Measurements from ENCODE around the gene KCNG4.
"Not testable (repeated sequence)": the region's sequence is repeated elsewhere in the genome, so short reads cannot be mapped to it uniquely, and the experiment has no call there.

KCNG4 gene

DNA sequence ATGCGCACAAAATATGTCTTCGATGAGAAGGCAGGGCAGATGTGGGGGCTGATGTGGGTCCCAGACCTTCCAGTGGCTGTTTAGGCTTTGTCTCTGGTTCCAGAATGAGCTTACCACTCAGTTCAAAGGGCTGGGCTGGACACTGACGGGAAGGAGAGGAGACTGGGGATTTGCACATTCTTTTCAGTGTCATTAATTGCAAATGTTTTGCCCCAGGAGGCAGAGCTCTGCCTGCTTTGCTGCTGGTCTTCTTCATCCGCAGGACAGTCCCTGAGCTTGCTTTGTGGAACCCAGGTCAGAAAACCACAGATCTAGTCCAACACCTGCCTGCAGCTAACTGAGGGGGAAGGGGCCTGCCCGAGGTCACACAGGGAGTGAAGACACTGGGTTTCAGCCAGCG is 20.9 kb downstream of the KCNG4 start:
- TF ChIP-seq, protein P1, sequence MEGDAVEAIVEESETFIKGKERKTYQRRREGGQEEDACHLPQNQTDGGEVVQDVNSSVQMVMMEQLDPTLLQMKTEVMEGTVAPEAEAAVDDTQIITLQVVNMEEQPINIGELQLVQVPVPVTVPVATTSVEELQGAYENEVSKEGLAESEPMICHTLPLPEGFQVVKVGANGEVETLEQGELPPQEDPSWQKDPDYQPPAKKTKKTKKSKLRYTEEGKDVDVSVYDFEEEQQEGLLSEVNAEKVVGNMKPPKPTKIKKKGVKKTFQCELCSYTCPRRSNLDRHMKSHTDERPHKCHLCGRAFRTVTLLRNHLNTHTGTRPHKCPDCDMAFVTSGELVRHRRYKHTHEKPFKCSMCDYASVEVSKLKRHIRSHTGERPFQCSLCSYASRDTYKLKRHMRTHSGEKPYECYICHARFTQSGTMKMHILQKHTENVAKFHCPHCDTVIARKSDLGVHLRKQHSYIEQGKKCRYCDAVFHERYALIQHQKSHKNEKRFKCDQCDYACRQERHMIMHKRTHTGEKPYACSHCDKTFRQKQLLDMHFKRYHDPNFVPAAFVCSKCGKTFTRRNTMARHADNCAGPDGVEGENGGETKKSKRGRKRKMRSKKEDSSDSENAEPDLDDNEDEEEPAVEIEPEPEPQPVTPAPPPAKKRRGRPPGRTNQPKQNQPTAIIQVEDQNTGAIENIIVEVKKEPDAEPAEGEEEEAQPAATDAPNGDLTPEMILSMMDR (IDR thresholded peaks at IDR 0.05; ENCODE audit: low read depth, low read length), result no peak
- no peak overlapping the region for H3K4me3 ChIP-seq (ENCODE audit: low read depth, low read length)

DNA sequence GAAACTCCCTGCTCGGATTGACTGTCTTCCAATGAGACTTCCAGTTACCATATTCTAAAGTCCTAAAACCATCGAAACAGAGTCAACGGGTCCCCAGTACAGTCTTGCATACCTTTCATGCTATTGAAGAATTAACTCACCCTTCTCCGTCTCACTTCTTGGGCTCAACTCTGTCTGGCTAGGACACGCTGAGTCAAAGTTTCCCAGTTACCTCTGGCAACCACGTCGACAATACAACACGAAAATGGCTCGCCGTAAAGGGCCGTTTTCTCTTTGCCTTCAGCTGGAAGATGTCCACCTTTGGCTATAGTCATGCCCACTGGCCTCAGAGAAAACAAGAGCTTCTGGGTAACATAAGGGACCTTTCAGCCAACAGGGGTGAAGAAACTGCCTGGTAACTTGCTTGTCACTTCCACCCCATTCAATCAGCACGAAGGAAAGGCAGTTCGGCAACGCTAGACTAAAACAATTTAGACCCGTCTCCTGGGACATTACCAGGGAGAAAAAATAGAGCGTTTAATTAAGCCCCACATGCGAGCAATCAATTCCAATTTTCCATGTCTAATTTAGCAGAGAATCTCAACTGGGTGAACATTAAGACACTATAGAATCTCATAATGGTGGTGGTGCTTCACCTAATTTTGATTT is 21.5 kb downstream of the KCNG4 start:
- TF ChIP-seq, protein P1 (IDR thresholded peaks at IDR 0.05; ENCODE audit: low read depth, low read length), result no peak
- no peak overlapping the region for H3K4me3 ChIP-seq (ENCODE audit: low read depth, low read length)

DNA sequence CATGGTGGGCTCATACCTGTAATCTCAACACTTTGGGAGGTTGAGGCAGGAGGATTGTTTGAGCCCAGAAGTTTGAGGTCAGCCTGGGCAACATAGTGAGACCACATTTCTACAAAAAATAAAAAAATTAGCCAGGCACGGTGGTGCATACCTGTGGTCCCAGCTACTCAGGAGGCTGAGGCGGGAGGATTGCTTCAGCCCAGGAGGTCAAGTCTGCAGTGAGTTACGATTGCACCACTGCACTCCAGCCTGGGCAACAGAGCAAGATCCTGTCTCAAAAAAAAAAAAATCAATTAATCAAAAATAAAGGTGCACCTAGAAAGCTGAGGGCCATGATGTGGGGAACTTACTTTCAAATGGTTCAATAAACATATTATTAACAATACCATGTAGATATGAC is 23.7 kb downstream of the KCNG4 start:
- H3K4me3 ChIP-seq (ENCODE audit: low read depth, low read length), result not testable (repeated sequence)

DNA sequence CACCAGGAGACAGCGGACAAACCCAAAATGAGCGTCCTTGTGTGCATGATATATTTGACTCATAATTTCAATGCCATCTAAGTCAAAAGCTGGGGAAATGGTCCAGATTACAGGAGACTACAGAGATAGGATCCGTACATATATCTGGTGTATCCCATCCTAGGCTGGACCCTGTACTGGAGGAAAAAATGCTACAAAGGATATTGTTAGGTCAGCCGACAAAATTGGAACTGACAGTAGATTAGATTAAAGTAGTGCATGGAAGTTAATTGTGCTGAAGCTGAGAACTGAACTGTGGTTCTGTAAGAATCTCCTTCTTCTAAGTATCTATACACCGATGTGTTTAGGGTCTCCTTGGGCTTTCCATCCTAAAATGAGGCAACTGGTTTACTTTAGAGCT is 24.3 kb downstream of the KCNG4 start:
- TF ChIP-seq, protein P1 (IDR thresholded peaks at IDR 0.05; ENCODE audit: low read depth, low read length), result no peak
- H3K4me3 ChIP-seq (ENCODE audit: low read depth, low read length), result no peak overlapping the region

DNA sequence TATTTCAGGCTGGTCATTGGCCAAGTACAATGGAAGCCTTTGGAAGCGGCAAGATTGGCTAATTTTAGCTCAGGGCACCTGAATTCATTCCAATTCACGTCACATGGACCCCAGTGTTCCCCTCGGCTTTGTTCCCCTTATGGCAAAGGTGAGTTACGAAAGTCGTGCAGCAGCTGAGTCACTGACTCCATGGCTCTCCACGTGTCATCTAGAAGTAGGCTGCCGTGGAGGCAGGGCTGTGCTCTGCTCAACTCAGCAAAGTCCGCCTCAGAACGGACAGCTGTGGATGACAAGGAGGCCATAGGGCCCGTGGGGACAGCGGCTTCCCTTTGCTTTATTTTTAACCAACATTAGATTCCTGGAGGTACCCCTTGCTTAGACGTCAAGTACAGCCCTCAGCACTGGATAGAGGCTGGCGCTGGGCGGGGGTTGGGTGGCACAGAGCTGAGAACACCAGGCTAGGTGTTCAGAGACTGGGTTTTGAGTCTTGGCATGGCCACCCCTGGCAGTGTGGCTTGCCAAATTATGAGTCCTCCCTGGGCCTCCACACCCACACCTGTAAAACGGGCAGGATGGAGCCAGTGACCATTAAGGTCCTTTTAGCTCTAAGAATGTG is 25.3 kb downstream of the KCNG4 start:
- H3K4me3 ChIP-seq (ENCODE audit: low read depth, low read length), result no peak overlapping the region
- TF ChIP-seq, protein P1 (IDR thresholded peaks at IDR 0.05; ENCODE audit: low read depth, low read length), result no peak

DNA sequence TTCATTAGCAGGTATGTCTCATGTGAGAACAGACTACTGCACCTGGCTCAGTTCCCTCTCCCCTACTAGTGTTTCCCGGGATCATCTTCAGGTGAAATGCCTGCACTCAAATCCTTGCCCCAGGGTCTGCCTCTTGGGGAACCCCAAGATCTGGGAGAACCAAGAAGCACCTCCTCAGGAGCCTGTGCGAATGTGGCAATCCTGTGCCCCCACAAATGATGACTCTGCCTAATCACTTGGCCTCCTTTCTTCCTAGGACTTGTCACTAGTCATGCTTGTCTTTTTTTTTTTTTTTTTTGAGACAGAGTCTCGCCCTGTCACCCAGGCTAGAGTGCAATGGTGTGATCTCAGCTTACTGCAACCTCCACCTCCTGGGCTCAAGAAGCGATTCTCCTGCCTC is 27.2 kb downstream of the KCNG4 start:
- no peak overlapping the region for H3K4me3 ChIP-seq (ENCODE audit: low read depth, low read length)
- TF ChIP-seq, protein P1 (IDR thresholded peaks at IDR 0.05; ENCODE audit: low read depth, low read length), result no peak

DNA sequence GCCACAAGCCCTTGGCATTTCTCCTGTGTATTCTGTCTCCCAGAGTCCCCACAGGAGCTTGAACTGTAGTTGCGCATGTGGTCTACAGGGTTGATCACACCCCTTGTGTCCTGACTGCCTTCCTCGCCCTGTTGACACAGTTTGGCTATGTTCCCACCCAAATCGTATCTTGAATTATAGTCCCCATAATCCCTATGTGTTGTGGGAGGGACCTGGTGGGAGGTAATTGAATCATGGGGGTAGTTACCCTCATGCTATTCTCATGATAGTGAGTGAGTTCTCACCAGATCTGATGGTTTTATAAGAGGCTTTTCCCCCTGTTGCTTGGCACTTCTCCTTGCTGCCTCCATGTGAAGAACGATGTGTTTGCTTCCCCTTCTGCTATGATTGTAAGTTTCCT is 27.7 kb downstream of the KCNG4 start:
- H3K4me3 ChIP-seq (ENCODE audit: low read depth, low read length), result no peak overlapping the region
- TF ChIP-seq, protein P1 (IDR thresholded peaks at IDR 0.05; ENCODE audit: low read depth, low read length), result no peak

DNA sequence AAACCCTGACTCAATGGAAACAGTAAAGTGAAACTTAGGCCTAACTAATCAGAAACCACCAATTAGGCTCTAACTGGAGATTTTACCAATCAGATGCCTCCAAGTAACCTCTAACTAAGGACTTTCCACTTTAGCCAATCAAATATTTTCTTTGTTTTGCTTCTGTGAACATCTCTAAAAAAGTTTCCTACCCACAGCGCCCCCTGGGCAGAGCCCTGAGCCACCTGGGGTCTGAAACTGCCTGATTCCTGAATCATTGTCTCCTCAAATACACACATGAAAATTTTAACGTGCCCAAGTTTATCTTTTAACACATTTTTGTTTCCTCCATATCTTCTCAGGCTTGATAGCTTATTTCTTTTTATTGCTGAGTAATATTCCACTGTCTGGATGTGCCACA is 29.8 kb downstream of the KCNG4 start:
- TF ChIP-seq, protein P1 (IDR thresholded peaks at IDR 0.05; ENCODE audit: low read depth, low read length), result no peak
- no peak overlapping the region for H3K4me3 ChIP-seq (ENCODE audit: low read depth, low read length)
